Stimulated activated CD4-positive, alpha-beta T cell treated with anti-CD3 and anti-CD28 coated beads, Interleukin-12 subunit alpha, Interleukin-12 subunit beta, amount 100 ng/mL, for 48 hours (primary cell): ENCODE measurements around the gene SLC25A39.
"Not testable (repeated sequence)": the region's sequence is repeated elsewhere in the genome, so short reads cannot be mapped to it uniquely, and the experiment has no call there.

Experiments used
- DNase-seq, 3 donors: peaks; one replicate each; pipeline ENCODE4 v3.0.0-alpha.2; 2020; ENCODE audit warnings: low read depth in 2 of 3, low spot score in 1 of 3

Gene SLC25A39

DNA sequence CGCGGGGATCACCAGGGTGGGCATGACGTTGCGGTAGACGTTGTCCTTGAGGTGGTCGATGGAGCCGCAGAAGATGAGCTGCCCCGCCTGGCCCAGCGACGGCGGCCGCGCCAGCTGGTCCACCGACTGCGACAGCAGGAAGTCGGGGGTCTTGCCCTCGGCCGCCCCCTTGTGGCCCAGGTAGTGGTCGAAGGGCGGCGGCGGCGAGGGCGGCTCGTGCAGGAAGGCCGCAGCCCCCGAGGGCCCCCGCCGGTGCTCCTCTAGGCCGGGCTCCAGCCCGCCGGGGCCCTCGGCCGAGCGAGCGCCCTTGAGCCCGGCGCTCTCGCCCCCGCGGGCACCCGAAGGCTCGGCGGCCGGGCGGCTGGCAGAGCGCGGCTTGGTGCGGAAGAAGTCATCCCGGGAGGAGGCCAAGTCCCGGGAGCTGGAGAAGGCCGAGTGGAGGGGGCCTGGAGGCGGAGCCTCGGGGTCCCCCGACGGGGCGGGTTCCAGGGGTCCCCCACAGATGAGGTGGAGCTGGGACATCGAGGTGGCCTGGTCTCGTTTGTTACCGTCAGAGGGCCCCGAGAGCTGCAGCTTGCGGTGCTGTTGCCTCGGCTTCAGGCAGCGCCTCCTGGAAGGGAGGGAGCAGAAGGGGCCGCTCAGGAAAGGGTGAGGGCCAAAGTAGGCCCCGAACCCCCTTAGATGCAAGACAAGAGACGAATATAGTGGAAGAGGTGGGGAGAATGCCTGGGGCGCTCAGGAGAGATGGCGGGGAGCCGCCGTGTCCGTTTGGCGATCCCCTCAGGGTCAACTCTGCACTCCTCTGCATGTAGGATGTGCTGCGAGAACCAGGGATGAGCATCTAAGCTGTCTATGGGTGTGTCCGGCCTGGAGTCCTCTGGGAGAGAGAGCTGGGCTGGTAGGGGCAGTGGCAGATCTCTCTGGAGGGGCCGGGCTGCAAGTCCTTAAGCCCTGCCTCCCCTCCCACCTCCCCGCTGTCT is 30.2 kb upstream of the SLC25A39 start:
- DNase-seq = no peak

DNA sequence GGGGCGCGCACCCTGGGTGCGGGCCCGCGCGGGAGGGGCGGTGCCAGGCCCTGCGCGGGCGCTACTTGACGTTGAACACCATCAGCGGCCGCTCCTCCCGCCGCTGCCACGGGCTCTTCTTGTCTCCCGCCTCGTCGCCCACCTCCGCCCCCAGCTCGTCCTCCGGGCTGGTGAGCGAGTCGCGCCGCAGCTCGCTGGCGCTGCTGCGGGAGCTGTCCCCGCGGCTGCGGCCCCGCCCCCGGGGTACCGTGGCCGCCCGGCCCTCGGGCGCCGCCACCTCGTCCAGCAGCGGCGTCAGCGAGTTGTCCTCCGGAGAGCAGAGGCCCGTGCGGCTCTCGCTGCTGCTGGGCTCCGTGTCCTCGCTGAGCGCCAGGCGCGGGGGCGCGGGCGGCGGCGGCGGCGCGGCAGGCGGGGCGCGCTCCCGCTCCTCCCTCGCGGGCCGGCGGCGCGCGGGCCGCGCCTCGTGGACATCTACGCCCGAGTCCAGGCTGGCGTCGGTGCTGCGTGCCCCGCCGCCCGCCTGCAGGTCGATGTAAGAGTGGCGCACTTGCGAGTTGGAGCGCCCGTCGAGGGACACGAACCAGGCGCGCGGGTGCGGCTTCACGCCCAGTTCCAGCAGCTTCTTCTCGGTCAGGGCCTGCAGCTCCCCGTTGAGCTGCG is 29.2 kb upstream of the SLC25A39 start:
- no peak for DNase-seq

DNA sequence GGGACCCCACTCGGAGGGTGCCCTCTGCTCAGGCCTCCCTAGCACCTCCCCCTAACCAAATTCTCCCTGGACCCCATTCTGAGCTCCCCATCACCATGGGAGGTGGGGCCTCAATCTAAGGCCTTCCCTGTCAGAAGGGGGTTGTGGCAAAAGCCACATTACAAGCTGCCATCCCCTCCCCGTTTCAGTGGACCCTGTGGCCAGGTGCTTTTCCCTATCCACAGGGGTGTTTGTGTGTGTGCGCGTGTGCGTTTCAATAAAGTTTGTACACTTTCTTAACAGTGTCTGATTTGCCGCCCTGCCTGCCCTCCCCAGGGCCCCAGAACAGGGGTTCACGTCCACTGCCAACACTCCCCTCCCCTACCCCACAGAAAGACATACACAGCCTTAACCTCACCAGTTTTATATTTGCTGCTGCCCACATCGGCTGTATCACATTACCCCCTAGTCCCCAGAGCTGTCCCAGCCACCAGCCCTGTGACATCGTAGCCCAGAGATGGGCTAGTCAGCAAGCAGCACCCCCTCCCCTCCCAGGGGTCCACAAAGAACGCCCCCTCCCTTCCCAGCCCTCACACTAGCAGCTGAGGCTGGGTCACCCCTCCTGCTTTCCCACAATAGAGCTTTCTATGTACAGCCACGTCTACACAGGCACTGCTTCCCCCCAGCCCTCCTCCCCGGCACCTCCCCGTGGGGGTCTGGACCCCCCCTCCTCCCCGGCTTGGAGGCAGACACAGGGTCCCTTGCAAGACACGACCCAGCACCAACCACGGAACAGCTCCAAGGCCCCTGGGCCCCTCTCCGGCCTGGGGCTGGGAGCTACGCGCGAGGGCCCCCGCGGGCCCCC is 28.4 kb upstream of the SLC25A39 start:
- DNase-seq = no peak

- DNase-seq = no peak
Observed at GRCh38 chr17:44351961-44352827, 27.6 kb upstream of the SLC25A39 start.

DNA sequence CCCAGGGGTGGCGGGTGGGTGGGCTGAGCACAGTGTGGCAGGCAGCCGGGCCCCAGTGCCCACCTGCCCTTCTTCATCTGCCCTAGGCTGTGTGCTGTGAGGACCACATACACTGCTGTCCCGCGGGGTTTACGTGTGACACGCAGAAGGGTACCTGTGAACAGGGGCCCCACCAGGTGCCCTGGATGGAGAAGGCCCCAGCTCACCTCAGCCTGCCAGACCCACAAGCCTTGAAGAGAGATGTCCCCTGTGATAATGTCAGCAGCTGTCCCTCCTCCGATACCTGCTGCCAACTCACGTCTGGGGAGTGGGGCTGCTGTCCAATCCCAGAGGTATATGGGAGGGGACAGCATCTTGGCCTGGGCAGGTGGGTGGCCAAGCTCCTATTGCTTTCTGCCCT is 26.8 kb upstream of the SLC25A39 start:
- DNase-seq = no peak

GRCh38 chr17:44350733-44351226 is 26.2 kb upstream of the SLC25A39 start:
- DNase-seq = peak; percentile 57 to 70 (median 64)

DNA sequence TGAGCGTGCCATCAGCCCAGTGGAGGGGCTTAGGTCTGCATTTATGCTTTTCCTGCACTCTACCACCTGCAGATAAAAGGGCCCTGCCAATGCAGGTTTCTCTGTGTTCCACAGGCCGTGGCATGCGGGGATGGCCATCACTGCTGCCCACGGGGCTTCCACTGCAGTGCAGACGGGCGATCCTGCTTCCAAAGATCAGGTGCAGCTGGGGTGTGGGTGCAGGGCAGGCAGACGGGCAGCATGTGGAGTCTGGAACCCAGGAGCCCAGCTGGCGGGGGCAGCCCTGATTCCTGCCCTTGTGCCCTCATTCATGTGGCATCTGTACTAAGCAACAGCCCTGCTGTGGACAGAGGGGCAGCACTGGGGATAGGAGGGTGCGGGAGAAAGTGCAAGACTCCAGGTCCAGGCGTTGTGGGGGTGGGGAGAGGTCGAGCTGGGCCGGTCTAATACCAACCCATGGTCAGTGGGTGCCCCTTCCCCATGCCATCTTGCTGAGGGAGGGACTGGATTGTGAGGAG is 25.0 kb upstream of the SLC25A39 start:
- DNase-seq = no peak

DNA sequence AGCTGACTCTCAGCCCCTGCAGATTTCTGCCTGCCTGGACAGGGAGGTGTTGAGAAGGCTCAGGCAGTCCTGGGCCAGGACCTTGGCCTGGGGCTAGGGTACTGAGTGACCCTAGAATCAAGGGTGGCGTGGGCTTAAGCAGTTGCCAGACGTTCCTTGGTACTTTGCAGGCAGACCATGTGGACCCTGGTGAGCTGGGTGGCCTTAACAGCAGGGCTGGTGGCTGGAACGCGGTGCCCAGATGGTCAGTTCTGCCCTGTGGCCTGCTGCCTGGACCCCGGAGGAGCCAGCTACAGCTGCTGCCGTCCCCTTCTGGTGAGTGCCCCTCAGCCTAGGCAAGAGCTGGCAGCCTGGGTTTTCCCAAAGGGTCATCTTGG is 24.4 kb upstream of the SLC25A39 start:
- DNase-seq = no peak

GRCh38 chr17:44348234-44348987 is 23.8 kb upstream of the SLC25A39 start:
- no peak for DNase-seq

DNA sequence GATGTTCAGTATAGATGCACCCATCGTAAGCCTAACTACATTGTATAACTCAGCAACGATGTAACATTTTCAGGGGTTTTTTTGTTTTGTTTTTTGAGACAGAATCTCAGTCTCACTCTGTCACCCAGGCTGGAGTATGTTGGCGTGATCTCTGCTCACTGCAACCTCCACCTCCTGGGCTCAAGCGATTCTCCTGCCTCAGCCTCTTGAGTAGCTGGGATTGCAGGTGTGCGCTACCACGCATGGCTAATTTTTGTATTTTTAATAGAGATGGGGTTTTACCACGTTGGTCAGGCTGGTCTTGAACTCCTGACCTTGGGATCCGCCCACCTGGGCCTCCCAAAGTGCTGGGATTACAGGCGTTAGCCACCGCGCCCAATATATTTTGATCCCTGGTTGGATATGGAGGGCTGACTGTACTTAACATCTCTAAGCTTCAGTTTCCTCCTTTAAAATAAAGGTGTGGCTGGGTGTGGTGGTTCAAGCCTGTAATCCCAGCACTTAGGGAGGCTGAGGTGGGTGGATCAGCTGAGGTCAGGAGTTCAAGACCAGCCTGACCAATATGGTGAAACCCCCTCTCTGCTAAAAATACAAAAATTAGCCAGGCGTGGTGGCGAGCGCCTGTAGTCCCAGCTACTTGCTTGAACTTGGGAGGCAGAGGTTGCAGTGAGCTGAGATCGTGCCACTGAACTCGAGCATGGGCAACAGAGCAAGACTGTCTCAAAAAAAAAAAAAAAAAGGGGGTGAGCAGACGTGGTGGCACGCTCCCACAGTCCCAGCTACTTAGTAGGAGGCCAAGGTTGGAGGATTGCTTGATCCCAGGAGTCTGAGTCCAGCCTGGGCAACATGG is 22.8 kb upstream of the SLC25A39 start:
- DNase-seq = not testable (repeated sequence)

GRCh38 chr17:44346064-44346844 is 21.6 kb upstream of the SLC25A39 start:
- no peak for DNase-seq

GRCh38 chr17:44345454-44346026 is 20.9 kb upstream of the SLC25A39 start:
- DNase-seq = no peak

DNA sequence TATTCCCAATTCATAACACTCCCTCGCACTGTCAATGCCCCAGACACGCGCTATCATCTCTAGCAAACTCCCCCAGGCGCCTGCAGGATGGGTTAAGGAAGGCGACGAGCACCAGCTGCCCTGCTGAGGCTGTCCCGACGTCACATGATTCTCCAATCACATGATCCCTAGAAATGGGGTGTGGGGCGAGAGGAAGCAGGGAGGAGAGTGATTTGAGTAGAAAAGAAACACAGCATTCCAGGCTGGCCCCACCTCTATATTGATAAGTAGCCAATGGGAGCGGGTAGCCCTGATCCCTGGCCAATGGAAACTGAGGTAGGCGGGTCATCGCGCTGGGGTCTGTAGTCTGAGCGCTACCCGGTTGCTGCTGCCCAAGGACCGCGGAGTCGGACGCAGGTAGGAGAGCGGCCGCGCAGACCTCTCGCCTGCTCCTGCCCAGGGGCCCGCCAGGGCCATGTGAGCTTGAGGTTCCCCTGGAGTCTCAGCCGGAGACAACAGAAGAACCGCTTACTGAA is 20.4 kb upstream of the SLC25A39 start, which contains the start of gene GRN:
GRN (plus strand) TSS at position 364 of the 515 bp plus-strand sequence. CDS start 3,863 bp downstream, outside the sequence.
- DNase-seq = peak; percentile 81 to 87 (median 81)

- no peak for DNase-seq
Observed at GRCh38 chr17:44343510-44344209, 19.0 kb upstream of the SLC25A39 start.

- not testable (repeated sequence) for DNase-seq
Observed at GRCh38 chr17:44340553-44340952, 15.9 kb upstream of the SLC25A39 start.

GRCh38 chr17:44338702-44339101 is 14.1 kb upstream of the SLC25A39 start:
- DNase-seq = no peak
